ENCODE results near the gene CAMK2D. TPM values are rescaled to one million over a fixed set of nuclear protein-coding genes. Genes with fewer than 3 reads are reported as not detected.

CAMK2D gene
- total RNA-seq, 1 experiment from 2014 or later: 9.0 TPM

GRCh38 chr4:113447061-113447460 lies 314.5 kb downstream of the CAMK2D start:
- H3K18ac ChIP-seq (ENCODE audit: insufficient read length, low read depth, low read length): no peak overlapping the region
- H3K23ac ChIP-seq (ENCODE audit: insufficient read length, low read depth, low read length): no peak overlapping the region
- no peak overlapping the region for H2BK15ac ChIP-seq (ENCODE audit: low read depth, low read length)
- no peaks in the 10 kb centered on the region for H3K9me3 Mint-ChIP-seq
- WGBS (ENCODE audit: extremely low coverage, insufficient read length, low lambda C conversion rate): no CpG with 5 or more reads among the region's 3 CpGs
- H3K4me3 Mint-ChIP-seq: no peak overlapping the region
- no peaks in the 10 kb centered on the region for H3K23me2 ChIP-seq (ENCODE audit: insufficient read length, low read depth, low read length, poor library complexity, severe bottlenecking)
- H3K27me3 ChIP-seq (ENCODE audit: insufficient read depth, low read length): no peaks in the 10 kb centered on the region
- no peaks in the 10 kb centered on the region for H3K9me3 ChIP-seq (ENCODE audit: control insufficient read depth, low read depth, low read length)
- H2BK20ac ChIP-seq (ENCODE audit: low read depth, low read length, poor library complexity, severe bottlenecking): no peak overlapping the region
- H3K27ac ChIP-seq (ENCODE audit: insufficient read length, low read depth, low read length): no peak overlapping the region
- no peak overlapping the region for H2BK120ac ChIP-seq (ENCODE audit: low read depth, low read length, poor library complexity, severe bottlenecking)
- H4K8ac ChIP-seq (replicated peaks; ENCODE audit: insufficient read length, low read depth, low read length): no peak overlapping the region
- no peak overlapping the region for H3K9ac ChIP-seq (ENCODE audit: extremely low read depth, insufficient read length, low read length)
- DNase-seq: no peak
- peaks cover 8% of the 10 kb centered on the region for H3K4me1 ChIP-seq (ENCODE audit: insufficient read depth, low read length)
- no peak overlapping the region for H3T11ph ChIP-seq (ENCODE audit: low read length)
- no peaks in the 10 kb centered on the region for H3K79me1 ChIP-seq (ENCODE audit: insufficient read depth, low read depth, low read length, poor library complexity, severe bottlenecking)
- no peaks in the 10 kb centered on the region for H3K36me3 Mint-ChIP-seq (ENCODE audit: insufficient read depth in 1 of 3, low read depth in 3 of 3)
- no peak overlapping the region for H4K91ac ChIP-seq (ENCODE audit: insufficient read length, low read depth, low read length)
- H2BK5ac ChIP-seq (ENCODE audit: insufficient read length, low read length): no peak overlapping the region
- no peak overlapping the region for H3K14ac ChIP-seq (ENCODE audit: insufficient read depth, low read length)
- TF ChIP-seq CTCF (conservative IDR thresholded peaks at IDR 0.05): no peak
- H3K4me2 ChIP-seq (ENCODE audit: insufficient read depth, insufficient read length, low read length): no peak overlapping the region
- no peaks in the 10 kb centered on the region for H3K79me2 ChIP-seq (ENCODE audit: insufficient read depth, low read length)
- H3K56ac ChIP-seq (ENCODE audit: insufficient read length, low read depth, low read length): no peak overlapping the region
- H3K4me1 Mint-ChIP-seq: peaks cover 20 to 31% of the 10 kb centered on the region in 2 experiments
- H3K4ac ChIP-seq (ENCODE audit: low read depth, low read length): no peak overlapping the region
- no peaks in the 10 kb centered on the region for H4K20me1 ChIP-seq (ENCODE audit: control insufficient read depth, insufficient read depth, insufficient read length)
- no peaks in the 10 kb centered on the region for H3K27me3 Mint-ChIP-seq (ENCODE audit: low read depth)
- no peak overlapping the region for H2AK5ac ChIP-seq (ENCODE audit: insufficient read length, low read length)
- no peak overlapping the region for H2BK12ac ChIP-seq (ENCODE audit: insufficient read length, low read depth, low read length)
- no peak overlapping the region for H4K5ac ChIP-seq (ENCODE audit: insufficient read length, low read depth, low read length)
- H3K27ac Mint-ChIP-seq: no peak overlapping the region
- H2AFZ ChIP-seq (ENCODE audit: low read length): no peak overlapping the region
